Esophagus squamous epithelium (tissue), 4 donors: ENCODE results near the gene ITCH.

ENCODE experiments used
- POLR2A ChIP-seq, 4 donors: fragments of 450-650 bp; IDR thresholded peaks; one replicate each; pipeline ENCODE4 v1.6.1; 2017; ENCODE audit warnings: antibody characterized with exemption in 4 of 4, mild to moderate bottlenecking in 4 of 4, moderate library complexity in 3 of 4
- TF ChIP-seq, protein P1 (sequence below), 6 experiments: fragments of 450-650 bp in 4 of 6; fragments of 200-600 bp in 2 of 6; sonication (generic) in 2 of 6; IDR thresholded peaks; one replicate each; pipeline ENCODE4 v1.5.1; 2016 to 2019; ENCODE audit warnings: antibody characterized with exemption in 6 of 6, mild to moderate bottlenecking in 4 of 6, moderate library complexity in 4 of 6

DNA sequence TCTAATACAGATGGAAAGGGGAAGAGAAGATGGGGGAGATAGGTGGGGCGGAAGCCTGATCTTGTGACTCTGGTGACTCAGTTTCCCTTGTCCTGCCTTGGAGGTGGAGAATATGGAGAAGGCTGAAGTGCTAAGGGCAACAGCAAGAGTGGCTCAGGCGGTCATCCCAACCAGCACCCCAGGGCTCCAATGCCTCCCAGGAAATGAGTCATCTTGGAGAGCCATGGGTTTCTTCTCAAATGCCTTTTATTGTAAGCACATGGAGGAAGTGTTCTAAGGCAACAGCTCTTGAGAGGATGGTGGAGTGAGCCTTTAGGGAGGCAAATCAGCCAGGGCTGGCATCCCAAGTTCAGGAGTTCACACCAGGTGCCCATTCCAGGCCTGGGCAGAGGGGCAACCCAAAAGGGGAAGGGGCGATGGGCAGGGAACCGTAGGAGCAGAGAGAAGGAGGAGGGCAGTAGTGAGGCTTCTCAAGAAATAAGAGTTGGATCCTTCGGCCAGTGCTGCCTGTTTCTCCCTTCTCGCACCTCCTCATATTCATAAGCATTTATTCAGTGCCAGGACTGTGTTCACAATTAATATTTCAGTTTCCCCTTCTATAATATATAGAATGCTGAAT, 46.8 kb upstream of the ITCH start:
- TF ChIP-seq, protein P1, sequence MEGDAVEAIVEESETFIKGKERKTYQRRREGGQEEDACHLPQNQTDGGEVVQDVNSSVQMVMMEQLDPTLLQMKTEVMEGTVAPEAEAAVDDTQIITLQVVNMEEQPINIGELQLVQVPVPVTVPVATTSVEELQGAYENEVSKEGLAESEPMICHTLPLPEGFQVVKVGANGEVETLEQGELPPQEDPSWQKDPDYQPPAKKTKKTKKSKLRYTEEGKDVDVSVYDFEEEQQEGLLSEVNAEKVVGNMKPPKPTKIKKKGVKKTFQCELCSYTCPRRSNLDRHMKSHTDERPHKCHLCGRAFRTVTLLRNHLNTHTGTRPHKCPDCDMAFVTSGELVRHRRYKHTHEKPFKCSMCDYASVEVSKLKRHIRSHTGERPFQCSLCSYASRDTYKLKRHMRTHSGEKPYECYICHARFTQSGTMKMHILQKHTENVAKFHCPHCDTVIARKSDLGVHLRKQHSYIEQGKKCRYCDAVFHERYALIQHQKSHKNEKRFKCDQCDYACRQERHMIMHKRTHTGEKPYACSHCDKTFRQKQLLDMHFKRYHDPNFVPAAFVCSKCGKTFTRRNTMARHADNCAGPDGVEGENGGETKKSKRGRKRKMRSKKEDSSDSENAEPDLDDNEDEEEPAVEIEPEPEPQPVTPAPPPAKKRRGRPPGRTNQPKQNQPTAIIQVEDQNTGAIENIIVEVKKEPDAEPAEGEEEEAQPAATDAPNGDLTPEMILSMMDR (IDR thresholded peaks at IDR 0.05): no peak
- TF ChIP-seq POLR2A (IDR thresholded peaks at IDR 0.05): no peak
